Activated CD8-positive, alpha-beta memory T cell treated with anti-CD3 and anti-CD28 coated beads for 24 hours (primary cell): ENCODE results near the gene HNRNPA1.
"Not testable (repeated sequence)": the region's sequence is repeated elsewhere in the genome, so short reads cannot be mapped to it uniquely, and the experiment has no call there.

Source experiments
- DNase-seq: peaks from one replicate; pipeline ENCODE4 v3.0.0-alpha.2; 2020

Gene HNRNPA1

GRCh38 chr12:54277823-54278276 lies 2.7 kb upstream of the HNRNPA1 start:
- DNase-seq = no peak

- no peak for DNase-seq
Measured at GRCh38 chr12:54279227-54279631, 1.3 kb upstream of the HNRNPA1 start.

- DNase-seq = peak; percentile 99
Measured at GRCh38 chr12:54279632-54280467, 676 bp upstream of the HNRNPA1 start, which contains the start of gene CBX5. TSS of gene CBX5 (minus strand) at chr12:54280122. CDS start at chr12:54257650, 22,472 bp downstream.

- DNase-seq = not testable (repeated sequence)
Measured at GRCh38 chr12:54281261-54281638, 724 bp downstream of the HNRNPA1 start.

- not testable (repeated sequence) for DNase-seq
Measured at GRCh38 chr12:54281694-54282093, 1.2 kb downstream of the HNRNPA1 start.

GRCh38 chr12:54282949-54283593 lies 2.5 kb downstream of the HNRNPA1 start:
- DNase-seq = peak; percentile 71

- not testable (repeated sequence) for DNase-seq
Measured at GRCh38 chr12:54284070-54284780, 3.7 kb downstream of the HNRNPA1 start.

- no peak for DNase-seq
Measured at GRCh38 chr12:54285150-54286041, 4.9 kb downstream of the HNRNPA1 start.

GRCh38 chr12:54286042-54287030 lies 5.8 kb downstream of the HNRNPA1 start:
- peak; percentile 71 for DNase-seq

GRCh38 chr12:54287261-54288157 lies 7.0 kb downstream of the HNRNPA1 start:
- peak; percentile 74 for DNase-seq

GRCh38 chr12:54292083-54292930 lies 11.8 kb downstream of the HNRNPA1 start:
- no peak for DNase-seq

- DNase-seq = no peak
Measured at GRCh38 chr12:54292931-54293241, 12.4 kb downstream of the HNRNPA1 start.

GRCh38 chr12:54294152-54294952 lies 13.8 kb downstream of the HNRNPA1 start:
- DNase-seq = peak; percentile 82

- DNase-seq = no peak
Measured at GRCh38 chr12:54294953-54295566, 14.5 kb downstream of the HNRNPA1 start.

- no peak for DNase-seq
Measured at GRCh38 chr12:54296393-54297099, 16.0 kb downstream of the HNRNPA1 start.

GRCh38 chr12:54298904-54299303 lies 18.4 kb downstream of the HNRNPA1 start:
- DNase-seq = no peak
